NCI-H2196 treated with DMSO at 0.1 percent for 48 hours (cell line): Measurements from ENCODE around the gene ZNF106.

Source experiments
- DNase-seq: peaks from one replicate; lab custom pipeline; 2025; ENCODE audit not compliant: unreplicated experiment; lab: John Stamatoyannopoulos, UW

Gene ZNF106

DNA sequence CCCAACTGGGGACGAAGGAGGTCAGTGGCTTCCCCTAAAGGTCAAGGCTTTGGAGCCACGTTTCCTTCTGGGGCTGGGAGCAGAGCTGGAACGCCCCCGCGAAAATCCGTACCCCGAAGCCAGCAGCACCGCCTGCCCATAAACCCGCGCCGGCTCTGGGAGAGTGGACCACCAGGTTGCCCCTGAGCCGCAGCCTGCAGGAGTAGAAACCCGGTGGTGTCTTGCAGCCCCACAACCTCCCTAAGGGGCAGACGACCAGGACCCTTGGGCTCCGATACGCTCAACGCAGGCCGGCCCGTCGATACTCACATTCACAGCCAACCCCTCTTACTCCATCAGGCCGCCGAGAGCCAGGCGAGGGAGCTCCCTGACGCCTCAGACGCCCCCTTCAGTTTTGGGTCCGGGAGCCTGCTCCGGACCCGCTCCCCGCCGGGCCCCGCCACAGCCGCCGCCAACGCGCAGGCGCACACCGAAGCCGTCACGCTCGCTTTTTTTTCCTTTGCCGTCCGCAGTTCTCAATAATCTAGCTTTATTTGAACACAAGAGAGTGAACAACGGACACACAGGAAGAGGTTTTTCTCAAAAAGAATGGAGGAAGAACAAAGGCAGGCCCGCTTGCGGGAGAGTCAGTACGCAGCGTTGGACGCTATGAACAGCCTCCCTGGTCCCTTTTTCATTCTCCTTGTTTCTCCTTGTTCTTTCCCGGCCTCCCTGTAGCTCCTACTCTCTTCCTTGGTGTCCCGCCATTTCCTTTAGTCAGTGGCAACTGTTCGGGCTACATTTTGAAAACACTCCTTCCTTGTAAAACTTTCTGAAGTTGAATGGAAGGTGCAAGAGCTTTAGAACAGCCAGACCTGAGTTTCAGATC lies at the start of gene ZNF106:
TSS of gene ZNF106 (minus strand) at position 471 of the 868 bp plus-strand sequence. CDS start 18,852 bp downstream, outside the sequence.
- peak; percentile 45 for DNase-seq

DNA sequence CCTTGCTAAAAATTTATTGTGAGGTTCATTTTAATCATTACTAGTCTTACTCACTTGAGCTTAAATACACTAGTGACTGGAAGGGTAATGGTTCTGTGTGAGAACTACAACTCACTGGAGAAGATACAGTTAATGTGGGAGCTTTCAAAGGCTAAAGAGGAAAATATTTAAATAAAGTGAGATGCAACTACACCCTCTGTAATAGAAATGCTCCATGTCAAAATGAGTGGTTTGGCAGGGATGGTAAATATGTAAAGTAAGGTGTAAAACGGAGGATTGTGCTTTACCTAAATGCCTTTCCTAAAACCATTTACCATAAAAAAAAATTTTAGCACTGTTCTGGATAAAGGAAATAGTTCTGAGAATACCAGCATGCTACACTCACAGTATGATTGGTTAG lies 42.3 kb upstream of the ZNF106 start:
- no peak for DNase-seq

DNA sequence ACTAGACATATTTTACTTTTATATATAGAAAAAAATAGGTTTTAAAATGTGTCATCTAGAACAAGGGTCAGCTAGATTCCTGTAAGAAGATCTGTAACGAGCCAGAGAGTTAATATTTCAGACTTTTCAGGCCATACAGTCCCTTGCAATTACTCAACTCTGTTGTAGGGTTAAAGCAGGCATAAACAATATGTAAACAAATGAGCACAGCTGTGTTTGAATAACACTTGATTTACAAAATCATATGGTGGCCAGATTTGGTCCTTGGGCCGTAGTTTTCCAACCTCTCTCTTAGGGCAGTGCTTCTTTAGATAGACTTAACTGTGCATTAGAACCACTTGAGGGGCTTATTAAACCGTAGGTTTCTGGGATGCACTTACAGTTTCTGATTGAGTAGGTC lies 38.0 kb upstream of the ZNF106 start:
- DNase-seq = no peak

DNA sequence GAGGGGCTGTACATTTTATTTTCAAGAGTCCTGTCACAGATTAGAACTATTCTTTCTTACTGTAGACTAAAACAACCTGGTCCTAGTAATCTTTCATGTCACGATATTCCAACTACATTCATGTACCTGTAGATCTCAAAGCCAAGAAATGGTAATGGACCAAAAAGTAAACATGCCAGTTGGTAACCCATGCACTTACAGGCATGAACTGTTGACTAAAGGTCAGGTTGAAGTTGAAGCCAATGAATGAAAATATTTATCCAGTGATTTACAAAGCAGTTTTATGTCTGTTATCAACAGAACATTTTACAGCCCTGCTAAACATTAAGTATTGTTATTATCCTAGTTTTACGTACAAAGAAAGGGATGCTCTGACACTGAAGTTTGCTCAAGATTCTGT lies 32.4 kb upstream of the ZNF106 start:
- DNase-seq = no peak

DNA sequence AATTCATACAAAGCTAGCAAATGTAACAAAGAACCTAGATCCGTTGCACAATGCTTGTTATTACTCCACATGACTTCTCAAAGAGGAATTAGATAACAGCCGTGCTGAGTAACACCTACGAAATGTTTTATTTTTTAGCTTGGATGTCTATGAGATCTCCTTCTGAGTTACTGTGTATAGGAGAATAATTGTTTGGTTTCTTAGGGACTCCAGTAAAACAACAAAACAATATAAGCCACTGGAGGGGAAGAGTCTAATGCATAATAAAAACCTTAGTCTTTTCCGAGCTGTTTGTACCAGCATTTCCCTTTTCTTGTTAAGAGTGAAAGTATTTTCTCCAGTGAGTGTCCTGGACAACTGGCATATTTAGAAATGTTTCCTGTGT lies 20.1 kb upstream of the ZNF106 start:
- no peak for DNase-seq

DNA sequence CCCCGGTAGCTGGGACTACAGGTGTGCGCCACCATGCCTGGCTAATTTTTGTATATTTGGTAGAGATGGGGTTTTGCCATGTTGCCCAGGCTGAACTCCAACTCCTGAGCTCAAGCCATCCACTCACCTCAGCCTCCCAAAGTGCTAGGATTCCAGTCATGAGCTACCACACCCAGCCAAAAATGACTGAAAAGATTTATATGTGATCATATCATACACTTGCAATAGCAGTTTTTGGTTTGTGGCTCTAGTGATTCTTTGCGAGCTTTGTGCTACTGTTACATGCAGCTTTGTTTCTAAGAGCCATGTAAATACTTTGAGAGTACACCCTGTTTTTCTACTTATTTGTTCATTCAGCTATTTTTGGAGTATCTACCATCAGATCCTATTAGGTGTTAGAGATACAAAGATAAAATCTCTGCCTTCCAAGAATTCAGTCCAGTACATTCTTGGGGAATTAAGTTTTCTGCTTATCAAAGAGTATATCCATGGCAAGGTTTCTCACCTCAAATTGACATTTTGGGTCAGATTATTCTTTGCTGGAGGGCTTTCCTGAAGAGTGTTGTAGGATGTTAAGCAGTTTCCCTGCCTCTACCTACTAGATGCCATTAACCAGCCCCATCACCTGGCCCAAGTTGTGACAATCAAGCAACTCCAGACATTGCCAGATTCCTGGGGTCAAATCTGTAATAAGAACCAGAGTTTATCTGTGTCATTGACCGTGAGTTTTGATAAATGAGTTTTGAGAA lies 19.5 kb upstream of the ZNF106 start:
- no peak for DNase-seq

DNA sequence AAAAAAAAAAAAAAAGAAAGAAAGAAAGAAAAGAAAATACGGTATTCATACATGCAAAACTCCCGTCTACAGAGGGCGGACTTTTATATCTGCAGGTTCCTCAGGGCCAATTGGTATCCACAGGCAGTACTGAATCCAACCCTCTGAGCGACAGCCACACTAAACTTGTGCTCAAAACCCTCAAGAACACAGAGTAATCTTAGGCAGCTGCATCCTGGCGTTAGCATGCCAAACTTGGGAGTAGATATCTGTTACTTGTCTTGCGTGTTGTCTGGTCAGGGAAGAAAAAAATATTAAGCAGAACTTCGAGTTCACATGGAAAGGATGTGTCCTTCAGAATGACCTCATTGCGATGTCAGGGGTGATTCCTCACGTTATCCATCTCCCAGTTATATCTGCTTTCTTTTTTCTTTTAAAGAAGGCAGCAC lies 17.3 kb upstream of the ZNF106 start:
- DNase-seq = no peak

DNA sequence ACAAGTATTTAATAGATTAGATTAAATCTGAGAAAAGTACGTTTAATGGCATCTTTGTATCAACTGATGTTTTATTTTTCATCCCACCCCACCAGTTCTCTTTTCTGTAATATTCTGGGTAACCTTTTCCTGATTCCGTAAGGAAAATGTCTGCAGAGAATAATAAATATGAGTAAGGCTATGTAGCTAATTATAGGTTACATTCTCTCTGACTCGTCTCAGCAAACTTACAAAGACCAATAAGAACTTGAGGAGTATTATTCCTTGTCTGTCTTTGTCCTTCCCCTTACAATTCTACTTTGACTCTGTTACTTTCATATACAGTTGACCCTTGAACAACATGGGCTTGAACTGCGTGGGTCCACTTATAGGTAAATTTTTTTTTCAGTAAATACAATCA lies 16.6 kb upstream of the ZNF106 start:
- no peak for DNase-seq

DNA sequence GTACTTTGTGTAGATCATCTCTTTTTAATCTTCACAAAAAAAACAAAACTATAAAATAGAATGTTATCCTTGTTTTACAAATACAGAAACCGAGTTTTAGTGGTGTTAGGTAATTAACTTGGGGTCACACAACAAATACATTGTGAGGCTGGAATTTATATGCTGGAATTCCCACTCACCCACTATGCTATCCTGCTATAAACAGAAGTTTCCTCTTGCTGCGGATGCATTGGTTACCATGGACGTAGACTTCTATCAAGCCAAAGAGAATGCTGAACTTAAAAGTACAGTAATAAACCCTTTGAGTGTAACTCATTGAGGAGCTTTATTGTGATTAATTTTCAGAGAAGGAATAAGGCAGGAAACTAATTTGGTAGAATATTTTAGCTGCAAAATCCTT lies 13.7 kb upstream of the ZNF106 start:
- DNase-seq = no peak

DNA sequence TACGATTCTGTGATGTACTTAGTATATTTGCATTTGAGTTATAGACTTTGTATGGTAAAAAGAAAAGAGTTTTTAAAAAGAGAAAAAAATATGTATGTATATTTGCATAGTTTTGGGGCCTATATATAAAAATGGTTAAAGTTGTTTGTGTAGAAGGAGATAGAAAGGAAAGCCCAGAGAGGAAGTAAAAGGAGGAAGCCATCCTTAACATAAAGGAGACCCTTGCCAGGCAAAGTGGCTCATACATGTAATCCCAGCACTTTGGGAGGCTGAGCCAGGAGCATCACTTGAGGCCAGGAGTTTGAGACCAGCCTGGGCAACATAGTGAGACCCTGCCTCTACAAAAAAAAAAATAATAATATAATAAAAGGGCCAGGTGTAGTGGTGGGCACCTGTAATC lies 12.9 kb upstream of the ZNF106 start:
- no peak for DNase-seq

DNA sequence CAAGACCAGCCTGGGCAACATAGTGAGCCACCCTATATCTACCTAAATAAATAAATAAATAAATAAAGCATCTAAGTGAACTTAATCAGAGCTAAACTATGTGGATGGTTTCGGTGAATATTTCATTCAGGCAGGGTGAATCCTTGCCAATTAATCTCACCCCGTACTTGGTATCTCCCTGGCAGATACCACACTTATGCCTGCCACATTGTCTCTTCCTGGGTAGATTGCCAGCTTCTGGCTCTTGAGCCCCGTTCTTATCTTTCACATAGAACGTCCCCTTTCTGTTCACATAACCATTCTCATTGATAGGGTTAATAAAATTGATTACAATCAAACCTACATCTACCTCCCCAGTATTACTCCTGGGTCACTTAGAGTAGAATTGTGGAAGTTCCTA lies 11.5 kb upstream of the ZNF106 start:
- no peak for DNase-seq

DNA sequence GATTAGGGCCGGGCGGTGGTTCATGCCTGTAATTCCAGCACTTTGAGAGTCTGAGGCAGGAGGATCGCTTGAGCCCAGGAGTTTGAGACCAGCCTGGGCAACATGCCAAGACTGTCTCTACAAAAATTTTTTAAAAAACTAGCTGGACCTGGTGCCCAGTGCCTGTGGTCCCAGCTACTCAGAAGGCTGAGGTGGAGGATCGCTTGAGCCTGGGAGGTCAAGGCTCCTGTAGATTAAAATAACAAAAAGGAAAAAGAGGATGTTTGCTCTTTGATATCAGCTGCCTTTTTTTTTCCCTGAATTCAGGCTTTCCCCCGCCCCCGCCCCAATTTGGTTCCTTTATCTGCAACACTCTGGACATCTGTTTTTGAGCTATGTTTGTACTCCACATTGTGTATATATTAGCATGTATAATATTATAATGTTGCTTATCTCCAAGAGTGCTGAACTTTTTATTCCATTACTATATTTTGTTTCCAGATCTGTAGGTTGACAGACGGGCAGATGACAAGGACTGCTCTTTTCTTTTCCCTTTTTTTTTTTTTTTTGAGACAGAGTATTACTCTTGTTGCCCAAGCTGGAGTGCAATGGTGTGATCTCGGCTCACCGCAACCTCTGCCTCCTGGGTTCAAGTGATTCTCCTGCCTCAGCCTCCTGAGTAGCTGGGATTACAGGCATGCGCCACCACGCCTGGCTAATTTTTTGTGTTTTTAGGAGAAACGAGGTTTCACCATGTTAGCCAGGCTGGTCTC lies 9.1 kb upstream of the ZNF106 start:
- no peak for DNase-seq

DNA sequence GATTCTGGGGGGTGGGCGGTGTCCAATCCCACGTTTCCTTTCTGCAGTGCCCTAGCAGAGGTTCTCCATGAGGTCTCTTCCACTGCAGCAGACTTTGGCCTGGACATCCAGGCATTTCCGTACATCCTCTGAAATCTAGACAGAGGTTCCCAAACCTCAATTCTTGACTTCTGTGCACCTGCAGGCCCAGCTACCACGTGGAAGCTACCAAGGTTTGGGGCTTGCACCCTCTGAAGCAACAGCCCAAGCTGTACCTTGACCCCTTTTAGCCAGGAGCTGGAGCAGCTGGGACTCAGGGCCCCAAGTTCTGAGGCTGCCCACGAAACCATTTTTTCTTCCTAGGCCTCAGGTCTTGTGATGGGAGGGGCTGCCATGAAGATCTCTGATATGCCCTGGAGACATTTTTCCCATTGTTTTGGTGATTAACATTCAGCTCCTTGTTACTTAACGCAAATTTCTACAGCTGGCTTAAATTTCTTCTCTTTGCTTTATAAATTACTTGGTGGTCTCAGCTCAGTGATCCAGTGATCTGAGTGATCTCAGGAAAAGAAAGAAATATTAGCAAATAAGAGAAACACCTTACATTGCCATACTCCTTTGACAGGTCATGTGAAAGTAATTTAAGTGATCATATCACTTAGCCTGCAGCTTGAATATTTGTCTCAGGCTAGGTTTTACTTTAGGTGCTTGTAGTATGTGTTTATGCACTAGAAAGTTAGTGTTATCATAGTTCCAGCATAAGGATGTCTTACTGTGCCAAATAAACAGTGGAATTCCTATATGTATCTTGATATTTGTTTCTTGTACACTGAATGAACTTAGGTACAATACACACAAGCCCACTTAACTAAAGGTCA lies 7.5 kb upstream of the ZNF106 start:
- no peak for DNase-seq

DNA sequence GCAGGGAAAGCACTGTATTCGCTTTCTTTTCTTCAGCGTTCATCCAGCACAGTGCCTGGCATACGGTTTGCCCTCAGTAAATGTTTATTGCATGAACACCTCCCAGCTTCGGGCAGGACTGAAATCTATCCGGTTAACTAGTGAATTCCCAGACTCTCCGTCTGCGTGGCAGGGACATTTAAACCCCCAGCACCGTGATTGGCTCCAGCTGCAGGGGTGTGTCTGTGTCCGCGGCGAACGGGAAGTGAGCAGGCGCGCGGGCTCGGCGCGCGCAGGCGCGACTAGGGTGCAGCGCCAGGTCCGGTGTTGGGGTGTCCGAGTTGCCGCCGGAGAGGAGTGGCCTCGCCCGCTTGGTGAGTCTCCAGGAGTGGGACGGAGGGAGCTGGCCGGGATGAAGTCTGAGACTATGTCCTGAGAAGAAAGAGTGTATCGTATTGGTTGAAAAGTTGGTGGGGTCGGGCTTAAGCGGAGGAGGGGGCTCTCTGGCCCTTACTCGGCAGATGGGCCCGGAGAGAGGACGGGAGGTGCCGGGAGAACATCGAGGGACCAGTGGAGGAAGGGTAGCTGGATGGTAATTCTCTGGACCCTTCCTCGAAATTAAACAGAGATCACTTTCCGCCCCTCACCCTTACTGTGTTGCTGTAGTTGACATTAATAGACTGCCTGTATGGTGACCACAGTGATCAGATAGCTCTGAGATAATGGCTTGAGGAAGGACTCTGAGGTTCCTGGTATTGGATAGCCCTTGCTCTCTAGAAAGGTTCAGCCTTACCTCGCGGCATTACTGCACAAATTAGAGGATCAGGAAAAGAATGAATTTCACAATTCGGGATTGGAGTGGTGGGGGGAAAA lies 4.6 kb upstream of the ZNF106 start, which contains the start of gene SNAP23:
TSS of gene SNAP23 (plus strand) at position 274 of the 852 bp plus-strand sequence. CDS start 16,213 bp downstream, outside the sequence.
- DNase-seq = peak; percentile 53

DNA sequence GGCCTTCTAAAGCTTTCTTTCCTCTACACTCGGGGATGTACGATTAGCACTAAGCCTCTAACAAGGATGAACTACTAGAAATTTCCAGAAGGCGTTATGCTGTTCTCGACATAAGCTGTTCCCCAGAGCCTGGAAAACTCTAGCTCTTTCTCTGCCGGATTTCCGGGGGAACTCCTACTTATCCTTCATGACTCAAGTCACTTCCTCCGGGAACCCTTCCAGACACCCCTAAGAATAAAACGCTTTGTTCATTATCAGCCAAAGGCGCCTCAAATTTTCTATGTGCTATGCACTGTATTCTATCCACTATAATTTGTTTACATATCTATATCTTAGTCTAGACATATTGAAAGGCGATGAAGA lies 4.0 kb upstream of the ZNF106 start:
- DNase-seq = no peak

DNA sequence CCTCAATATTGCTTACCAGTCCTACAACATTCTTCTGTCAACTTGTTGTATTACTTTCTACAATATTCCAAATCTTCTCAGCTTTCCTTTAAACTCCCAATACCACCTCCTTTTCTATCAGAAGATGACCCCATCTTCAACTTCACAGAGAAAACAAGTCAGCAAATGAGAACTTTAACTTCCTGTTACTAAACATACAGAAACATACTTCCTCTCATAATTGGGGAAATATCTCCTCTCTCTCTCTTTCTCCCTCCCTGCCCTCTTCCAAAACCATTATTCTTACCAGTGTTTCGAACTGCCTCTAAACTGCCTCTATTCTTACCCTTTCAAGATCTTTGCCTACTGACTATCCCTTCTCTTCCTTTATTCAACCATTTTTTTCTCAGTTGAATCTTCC lies 2.7 kb upstream of the ZNF106 start:
- no peak for DNase-seq

DNA sequence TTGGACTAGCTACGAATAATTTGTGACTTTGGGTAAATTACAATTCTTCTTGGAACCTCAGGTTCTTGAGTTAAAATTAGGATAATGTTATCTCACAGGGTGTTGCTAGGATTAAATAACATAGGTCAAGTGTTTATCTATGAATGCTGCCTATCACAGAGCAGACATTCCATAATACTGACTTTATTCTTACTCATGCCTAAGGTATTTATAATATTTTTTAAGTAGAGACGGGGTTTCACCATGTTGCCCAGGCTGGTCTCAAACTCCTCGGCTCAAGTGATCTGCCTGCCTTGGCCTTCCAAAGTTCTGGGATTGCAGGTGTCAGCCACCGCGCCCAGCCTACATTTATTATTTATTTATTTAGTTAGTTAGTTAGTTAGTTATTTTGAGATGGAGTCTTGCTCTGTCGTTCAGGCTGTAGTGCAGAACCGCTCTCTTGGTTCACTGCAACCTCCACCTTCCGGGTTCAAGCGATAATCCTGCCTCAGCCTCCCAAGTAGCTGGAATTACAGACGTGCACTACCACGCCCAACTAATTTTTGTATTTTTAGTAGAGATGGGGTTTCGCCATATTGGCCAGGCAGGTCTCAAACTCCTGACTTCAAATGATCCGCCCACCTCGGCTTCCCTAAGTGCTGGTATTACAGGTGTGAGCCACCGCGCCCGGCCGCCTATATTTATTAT lies 741 bp upstream of the ZNF106 start:
- no peak for DNase-seq

DNA sequence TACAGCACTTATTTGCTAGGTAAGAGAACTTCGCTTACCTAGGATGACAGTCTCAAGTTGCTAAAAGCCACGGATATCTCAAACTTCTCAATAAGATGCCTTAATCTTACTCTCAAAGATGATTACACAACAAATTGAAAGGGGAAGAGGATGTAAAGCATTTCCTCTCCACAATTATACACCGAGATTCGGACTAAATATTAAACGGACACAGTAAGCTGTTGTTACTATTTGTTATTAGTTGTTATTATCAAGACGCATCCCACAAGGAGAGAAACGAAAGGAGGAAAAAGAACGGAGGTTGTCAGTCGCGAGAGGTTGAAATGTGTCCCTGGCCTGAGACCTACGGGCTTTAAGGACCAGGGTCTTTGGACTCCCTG lies 660 bp downstream of the ZNF106 start:
- no peak for DNase-seq

DNA sequence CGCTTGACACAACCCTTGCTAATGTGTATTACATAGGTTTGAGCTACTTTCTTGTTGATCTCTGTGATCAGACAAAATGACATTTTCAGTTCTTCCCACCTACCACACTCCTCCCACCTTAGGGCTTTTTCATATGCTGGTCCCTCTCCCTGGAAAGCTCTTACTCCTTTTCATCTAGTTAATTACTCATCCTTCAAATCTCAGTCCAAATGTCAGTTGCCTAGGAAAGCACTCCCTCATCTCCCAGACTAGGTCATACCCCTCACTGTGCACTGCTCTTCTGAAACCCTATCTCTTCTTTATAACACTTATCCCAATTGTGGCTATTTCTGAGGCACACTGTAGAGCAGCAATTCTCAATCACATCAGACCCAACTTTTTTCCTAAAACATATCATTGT lies 7.3 kb downstream of the ZNF106 start:
- no peak for DNase-seq
